ENCODE results near the gene CLEC1A. TPM values are rescaled to one million over a fixed set of nuclear protein-coding genes. Genes with fewer than 3 reads are reported as not detected.

The CLEC1A gene
- total and polyA plus RNA-seq, 2 donors (not counting 3 experiments of a cell fraction or from before 2014, with no cell fraction given) = 22.0 to 24.2 TPM

DNA sequence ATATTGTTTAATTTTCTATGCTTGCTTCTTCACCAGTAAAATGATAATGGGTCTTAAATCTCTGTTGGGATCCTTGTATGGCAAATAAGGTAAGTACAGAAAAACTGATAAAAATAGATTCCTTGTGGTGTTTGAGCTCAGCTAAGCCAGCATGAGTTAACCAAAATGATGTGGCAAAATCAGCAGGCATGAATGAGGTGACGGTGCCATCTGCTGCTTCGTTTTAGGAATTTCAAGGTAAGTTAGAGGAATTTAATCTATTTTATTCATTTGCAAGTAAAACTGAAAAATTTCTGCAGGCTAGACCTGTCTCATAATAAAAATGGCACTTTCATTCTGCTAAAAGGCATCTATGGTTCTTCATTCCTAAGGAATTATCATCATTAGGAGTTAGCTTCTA, 41.2 kb upstream of the CLEC1A start:
- ChIA-PET POLR2A (interaction anchor here (0.6 kb wide), 1 partner anchor 71 kb away, joined by 3 read pairs; no protein-coding TSS in a partner anchor), CTCF (interaction anchor here (0.7 to 5.9 kb wide), 25 partner anchors 10 to 422 kb away, joined by 3 to 94 read pairs (median 7); partner anchors contain the start of genes CLEC12B, CLEC1A, CLEC7A and CLEC9A)
- Histone ChIP-seq H3K9ac (replicated peaks; ENCODE audit: extremely low read depth, insufficient read depth, low read length) (no peak overlapping the region), H3K4me2 (ENCODE audit: insufficient read depth, low read length) (no peak overlapping the region), H3K27ac (ENCODE audit: insufficient read depth, low read depth, low read length) (no peak overlapping the region), H3K4me3 (replicated peaks in 1 of 3; ENCODE audit: insufficient read depth in 1 of 3, low read depth in 1 of 3, low read length in 3 of 3) (no peak overlapping the region), H3K27me3 (ENCODE audit: control insufficient read depth in 2 of 2, insufficient read depth in 2 of 2, low read length in 2 of 2) (no peaks in the 10 kb centered on the region), H4K20me1 (replicated peaks; ENCODE audit: control insufficient read depth, extremely low read depth, insufficient read depth, low read length) (no peaks in the 10 kb centered on the region), H3K9me3 (replicated peaks; ENCODE audit: control insufficient read depth, insufficient read depth, low read length) (no peaks in the 10 kb centered on the region), H3K9me1 (replicated peaks; ENCODE audit: control insufficient read depth, extremely low read depth, insufficient read depth, low read length) (no peaks in the 10 kb centered on the region), H3K79me2 (ENCODE audit: control insufficient read depth, insufficient read depth, low read length) (no peaks in the 10 kb centered on the region), H3K4me1 (ENCODE audit: control insufficient read depth, extremely low read depth, insufficient read depth, low read length) (no peaks in the 10 kb centered on the region), H2AFZ (ENCODE audit: low read depth, low read length) (no peak overlapping the region), H3K36me3 (ENCODE audit: control insufficient read depth in 2 of 2, extremely low read depth in 1 of 2, insufficient read depth in 2 of 2, low read length in 2 of 2) (no peaks in the 10 kb centered on the region)
- intact Hi-C loops (cut with micrococcal nuclease) (loop anchor here (1.0 to 2.0 kb wide), 7 partner anchors 41 to 390 kb away; partner anchors contain the start of genes CLEC12B and CLEC1A), dilution Hi-C loops (cut with MboI; ENCODE audit: extremely low pct_ligation_motif_present, low sequenced_read_pairs) (no loop called here)
- no TSS peak for BruUV-seq (replicated peaks)
- FAIRE-seq = peak; percentile 62
- TF ChIP-seq JUN (IDR thresholded peaks at IDR 0.05; ENCODE audit: borderline replicate concordance, insufficient read depth, insufficient read length, low read depth) (no peak), CTCF (IDR thresholded peaks at IDR 0.05; ENCODE audit: extremely low read depth in 1 of 2, insufficient read depth in 1 of 2, low read depth in 1 of 2, low read length in 2 of 2) (peak; percentile 39 to 40)
- DNase-seq (ENCODE audit: low read depth, low spot score) = peak; percentile 84

GRCh38 chr12:10136637-10137205, 37.9 kb upstream of the CLEC1A start:
- H3K4me3 ChIP-seq (replicated peaks in 1 of 3; ENCODE audit: insufficient read depth in 1 of 3, low read depth in 1 of 3, low read length in 3 of 3) = no peak overlapping the region
- H3K27ac ChIP-seq (ENCODE audit: insufficient read depth, low read depth, low read length) = no peak overlapping the region
- no peaks in the 10 kb centered on the region for H4K20me1 ChIP-seq (replicated peaks; ENCODE audit: control insufficient read depth, extremely low read depth, insufficient read depth, low read length)
- no peaks in the 10 kb centered on the region for H3K4me1 ChIP-seq (ENCODE audit: control insufficient read depth, extremely low read depth, insufficient read depth, low read length)
- dilution Hi-C loops (cut with MboI; ENCODE audit: extremely low pct_ligation_motif_present, low sequenced_read_pairs) (no loop called here), intact Hi-C loops (cut with micrococcal nuclease) (no loop called here)
- H3K36me3 ChIP-seq (ENCODE audit: control insufficient read depth in 2 of 2, extremely low read depth in 1 of 2, insufficient read depth in 2 of 2, low read length in 2 of 2) = no peaks in the 10 kb centered on the region
- TF ChIP-seq CTCF (IDR thresholded peaks at IDR 0.05; ENCODE audit: extremely low read depth in 1 of 2, insufficient read depth in 1 of 2, low read depth in 1 of 2, low read length in 2 of 2) = no peak
- no peak for TF ChIP-seq JUN (IDR thresholded peaks at IDR 0.05; ENCODE audit: borderline replicate concordance, insufficient read depth, insufficient read length, low read depth)
- no peak for TF ChIP-seq GATA2 (IDR thresholded peaks at IDR 0.05; ENCODE audit: insufficient read depth, insufficient read length, low read depth, low read length)
- no peak for TF ChIP-seq POLR2A (IDR thresholded peaks at IDR 0.05; ENCODE audit: low read depth, low read length)
- no peak for TF ChIP-seq EZH2 (IDR thresholded peaks at IDR 0.05; ENCODE audit: borderline replicate concordance, low read depth, low read length, severe bottlenecking)
- TF ChIP-seq MYC (IDR thresholded peaks at IDR 0.05; ENCODE audit: low read depth, low read length) = no peak
- TF ChIP-seq, protein P1, sequence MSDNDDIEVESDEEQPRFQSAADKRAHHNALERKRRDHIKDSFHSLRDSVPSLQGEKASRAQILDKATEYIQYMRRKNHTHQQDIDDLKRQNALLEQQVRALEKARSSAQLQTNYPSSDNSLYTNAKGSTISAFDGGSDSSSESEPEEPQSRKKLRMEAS (IDR thresholded peaks at IDR 0.05; ENCODE audit: insufficient read depth, insufficient read length) = no peak
- TF ChIP-seq FOS (IDR thresholded peaks at IDR 0.05; ENCODE audit: borderline replicate concordance, insufficient read depth, low read length) = no peak
- TF ChIP-seq POLR2AphosphoS5 (IDR thresholded peaks at IDR 0.05; ENCODE audit: insufficient read depth, low read depth, low read length) = no peak
- no peaks in the 10 kb centered on the region for H3K27me3 ChIP-seq (ENCODE audit: control insufficient read depth in 2 of 2, insufficient read depth in 2 of 2, low read length in 2 of 2)
- no peaks in the 10 kb centered on the region for H3K79me2 ChIP-seq (ENCODE audit: control insufficient read depth, insufficient read depth, low read length)
- H3K9me3 ChIP-seq (replicated peaks; ENCODE audit: control insufficient read depth, insufficient read depth, low read length) = no peaks in the 10 kb centered on the region
- ChIA-PET POLR2A (interaction anchor here (0.9 kb wide), 1 partner anchor 126 kb away, joined by 3 read pairs; the partner anchor contains the start of gene CLEC12B), CTCF (interaction anchor here (0.9 to 2.5 kb wide), 9 partner anchors 17 to 387 kb away, joined by 3 to 15 read pairs (median 5); no protein-coding TSS in a partner anchor)
- DNase-seq (ENCODE audit: low read depth, low spot score) = no peak
- H2AFZ ChIP-seq (ENCODE audit: low read depth, low read length) = no peak overlapping the region
- BruUV-seq (replicated peaks) = no TSS peak
- H3K9ac ChIP-seq (replicated peaks; ENCODE audit: extremely low read depth, insufficient read depth, low read length) = no peak overlapping the region
- H3K4me2 ChIP-seq (ENCODE audit: insufficient read depth, low read length) = no peak overlapping the region
- no peaks in the 10 kb centered on the region for H3K9me1 ChIP-seq (replicated peaks; ENCODE audit: control insufficient read depth, extremely low read depth, insufficient read depth, low read length)
- FAIRE-seq = no peak

Measured in endothelial cell of umbilical vein (primary cell).